ENCODE data around the gene KCNC3. TPM values are rescaled to one million over a fixed set of nuclear protein-coding genes. Genes with fewer than 3 reads are reported as not detected.

KCNC3 gene
- total RNA-seq, 5 donors from 2014 or later (not counting 1 experiment from before 2014, with no cell fraction given) = 0.75 to 4.3 (median 1.5) TPM

DNA sequence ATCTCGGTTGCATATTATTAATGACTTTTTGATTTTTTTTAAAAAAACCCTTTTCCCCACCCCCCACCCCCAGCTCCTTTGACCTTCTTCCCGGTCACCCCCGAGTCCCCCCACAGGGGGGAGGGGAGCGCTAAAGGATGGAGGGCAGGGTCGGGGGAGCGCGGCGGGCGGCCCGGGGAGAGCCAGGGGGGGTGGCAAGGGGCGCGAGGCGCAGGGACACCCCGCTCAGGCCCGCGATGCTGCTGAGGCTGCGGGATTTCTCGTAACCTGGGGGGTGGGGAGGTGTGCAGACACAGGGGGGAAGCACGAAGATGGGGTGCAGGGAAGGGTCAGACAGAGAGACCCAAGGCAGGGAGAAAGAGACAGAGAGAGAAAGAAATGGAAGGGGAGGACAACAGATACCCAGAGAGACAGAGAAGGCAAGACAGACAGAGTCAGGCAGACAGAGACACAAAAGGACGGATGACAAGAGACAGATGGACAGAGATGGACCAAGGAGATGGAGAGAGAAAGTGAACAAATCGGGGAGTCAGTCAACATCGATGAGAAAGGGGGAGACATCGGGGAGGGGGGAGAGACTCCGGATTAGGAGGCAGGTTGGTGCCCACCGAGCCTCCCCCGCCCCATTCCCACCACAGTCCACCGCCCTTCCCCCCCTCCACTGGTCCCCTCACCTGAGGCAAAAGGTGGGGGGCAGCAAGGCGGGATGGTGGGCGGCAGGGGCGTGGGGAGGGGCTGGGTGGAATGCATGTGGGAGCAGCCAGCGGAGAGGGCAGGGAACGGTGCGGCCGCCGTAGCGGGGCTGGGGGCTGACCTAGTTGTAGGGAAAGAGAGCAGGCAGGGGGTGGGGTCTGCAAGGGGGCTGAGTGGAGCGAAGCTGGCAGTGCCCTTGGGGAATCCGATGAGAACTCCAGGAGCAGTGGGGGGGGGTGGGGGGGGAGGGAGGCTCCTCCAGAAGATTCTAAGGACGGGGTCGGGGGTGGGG lies 14.2 kb downstream of the KCNC3 start:
- Histone ChIP-seq H3K27me3 (replicated peaks in 1 of 2; ENCODE audit: control insufficient read depth in 2 of 2, extremely low read depth in 1 of 2, insufficient read depth in 2 of 2, low read length in 1 of 2) (peaks cover 13 to 88% of the 10 kb centered on the region in 2 experiments), H3K4me3 (ENCODE audit: control insufficient read depth in 1 of 2, extremely low read depth in 1 of 2, low read length in 1 of 2) (no peak overlapping the region), H3K4me1 (ENCODE audit: control insufficient read depth in 1 of 2, extremely low read depth in 1 of 2, insufficient read depth in 2 of 2, low read length in 2 of 2) (peaks cover 0 to 16% of the 10 kb centered on the region in 2 experiments), H3K36me3 (ENCODE audit: control insufficient read depth in 2 of 2, extremely low read depth in 1 of 2, insufficient read depth in 1 of 2, low read length in 1 of 2) (no peaks in the 10 kb centered on the region), H3K27ac (ENCODE audit: low read length) (no peak overlapping the region), H3K9me3 (no peaks in the 10 kb centered on the region)
- WGBS (ENCODE audit: insufficient coverage) = 9% methylated on average over 17 of the region's 40 CpGs
- H3K4me1 Mint-ChIP-seq = peaks cover 13 to 22% (median 14%) of the 10 kb centered on the region in 3 donors
- no peak for ATAC-seq (replicated peaks in 1 of 4)
- ChIA-PET POLR2A (interaction anchor here in 1 of 2 donors (0.7 kb wide), 1 partner anchor 164 kb away, joined by 3 read pairs; no protein-coding TSS in a partner anchor), CTCF (interaction anchor here in 1 of 2 donors (0.7 kb wide), 1 partner anchor 1340 kb away, joined by 5 read pairs; no protein-coding TSS in a partner anchor)
- H3K27me3 Mint-ChIP-seq = peaks cover 63 to 67% of the 10 kb centered on the region in 2 donors
- peak overlapping the region in 1 of 3 donors; percentile 61 for H3K4me3 Mint-ChIP-seq
- no peaks in the 10 kb centered on the region for H3K36me3 Mint-ChIP-seq
- H3K9me3 Mint-ChIP-seq = no peaks in the 10 kb centered on the region
- no peak for DNase-seq
- H3K27ac Mint-ChIP-seq = no peak overlapping the region

GRCh38 chr19:50313812-50314536 lies 15.2 kb downstream of the KCNC3 start:
- 4% methylated on average over 10 of the region's 20 CpGs for WGBS (ENCODE audit: insufficient coverage)
- ChIA-PET POLR2A (interaction anchor here in 1 of 2 donors (0.7 kb wide), 1 partner anchor 163 kb away, joined by 3 read pairs; no protein-coding TSS in a partner anchor), CTCF (interaction anchor here in 1 of 2 donors (0.7 kb wide), 1 partner anchor 1341 kb away, joined by 5 read pairs; no protein-coding TSS in a partner anchor)
- Histone ChIP-seq H3K27ac (ENCODE audit: low read length) (no peak overlapping the region), H3K36me3 (ENCODE audit: control insufficient read depth in 2 of 2, extremely low read depth in 1 of 2, insufficient read depth in 1 of 2, low read length in 1 of 2) (no peaks in the 10 kb centered on the region), H3K27me3 (replicated peaks in 1 of 2; ENCODE audit: control insufficient read depth in 2 of 2, extremely low read depth in 1 of 2, insufficient read depth in 2 of 2, low read length in 1 of 2) (peaks cover 15 to 87% of the 10 kb centered on the region in 2 experiments), H3K4me1 (ENCODE audit: control insufficient read depth in 1 of 2, extremely low read depth in 1 of 2, insufficient read depth in 2 of 2, low read length in 2 of 2) (peaks cover 0 to 16% of the 10 kb centered on the region in 2 experiments), H3K9me3 (no peaks in the 10 kb centered on the region), H3K4me3 (ENCODE audit: control insufficient read depth in 1 of 2, extremely low read depth in 1 of 2, low read length in 1 of 2) (no peak overlapping the region)
- Mint-ChIP-seq H3K27ac (no peak overlapping the region), H3K4me1 (peaks cover 13 to 22% (median 14%) of the 10 kb centered on the region in 3 donors), H3K4me3 (no peak overlapping the region), H3K27me3 (peaks cover 61 to 64% of the 10 kb centered on the region in 2 donors), H3K36me3 (no peaks in the 10 kb centered on the region), H3K9me3 (no peaks in the 10 kb centered on the region)
- ATAC-seq (replicated peaks in 1 of 4) = no peak
- no peak for DNase-seq

DNA sequence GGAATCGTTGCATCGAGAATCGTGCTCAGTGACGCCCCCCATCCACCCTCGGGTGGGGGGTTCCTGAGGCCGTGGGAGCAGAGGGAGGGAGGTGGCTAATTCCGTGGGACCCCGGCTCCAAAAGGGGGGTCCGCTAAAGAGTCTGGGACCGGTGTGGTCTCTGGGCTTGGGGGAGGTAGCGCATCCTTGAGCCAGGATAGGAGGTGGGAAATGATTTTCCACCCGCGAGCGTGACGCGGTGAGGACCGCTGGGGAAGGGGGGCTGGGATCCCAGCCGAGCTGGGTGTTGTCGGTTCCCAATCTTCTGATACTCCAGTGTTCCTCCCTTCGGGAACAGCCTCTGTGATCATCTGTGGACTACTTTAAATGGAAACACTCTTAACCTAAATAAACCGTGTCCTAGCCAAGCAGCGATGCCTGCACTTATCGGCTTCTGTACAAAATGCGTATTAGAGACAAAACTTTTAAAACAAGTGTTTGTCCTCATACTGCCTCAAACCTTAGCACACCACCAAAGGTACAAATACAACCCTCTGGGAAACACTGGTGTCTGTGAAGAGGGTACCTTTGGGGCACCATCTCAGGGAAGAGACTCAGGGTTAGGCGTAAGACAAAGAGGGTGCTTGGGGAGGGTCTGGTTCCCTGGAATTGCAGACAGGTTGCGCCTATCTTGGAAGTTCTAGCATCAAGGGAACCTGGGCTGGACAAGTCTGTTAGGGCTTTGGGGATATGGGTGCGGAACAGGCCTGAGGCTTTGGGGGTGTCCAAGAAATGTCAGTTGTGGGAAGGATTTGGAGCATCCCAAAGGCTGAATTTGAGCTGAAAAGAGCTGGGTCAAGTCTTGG lies 16.0 kb downstream of the KCNC3 start:
- ATAC-seq (replicated peaks in 1 of 4) = no peak
- no peaks in the 10 kb centered on the region for H3K36me3 ChIP-seq (ENCODE audit: control insufficient read depth in 2 of 2, extremely low read depth in 1 of 2, insufficient read depth in 1 of 2, low read length in 1 of 2)
- H3K36me3 Mint-ChIP-seq = no peaks in the 10 kb centered on the region
- CTCF ChIA-PET = no interaction called here
- peak overlapping the region in 1 of 2 donors; percentile 49 for H3K27ac Mint-ChIP-seq
- POLR2A ChIA-PET = no interaction called here
- H3K27ac ChIP-seq (ENCODE audit: low read length) = no peak overlapping the region
- H3K9me3 ChIP-seq = no peaks in the 10 kb centered on the region
- peaks cover 13 to 22% (median 14%) of the 10 kb centered on the region in 3 donors for H3K4me1 Mint-ChIP-seq
- H3K27me3 Mint-ChIP-seq = peaks cover 66 to 70% of the 10 kb centered on the region in 2 donors
- peaks cover 15 to 95% of the 10 kb centered on the region in 2 experiments for H3K27me3 ChIP-seq (replicated peaks in 1 of 2; ENCODE audit: control insufficient read depth in 2 of 2, extremely low read depth in 1 of 2, insufficient read depth in 2 of 2, low read length in 1 of 2)
- H3K4me1 ChIP-seq (ENCODE audit: control insufficient read depth in 1 of 2, extremely low read depth in 1 of 2, insufficient read depth in 2 of 2, low read length in 2 of 2) = peaks cover 0 to 16% of the 10 kb centered on the region in 2 experiments
- H3K9me3 Mint-ChIP-seq = no peaks in the 10 kb centered on the region
- peak overlapping the region in 1 of 3 donors; percentile 36 for H3K4me3 Mint-ChIP-seq
- 18% methylated on average over 17 of the region's 27 CpGs for WGBS (ENCODE audit: insufficient coverage)
- H3K4me3 ChIP-seq (ENCODE audit: control insufficient read depth in 1 of 2, extremely low read depth in 1 of 2, low read length in 1 of 2) = no peak overlapping the region
- no peak for DNase-seq

GRCh38 chr19:50311723-50312635 lies 17.2 kb downstream of the KCNC3 start:
- POLR2A ChIA-PET = no interaction called here
- no peak overlapping the region for H3K4me3 Mint-ChIP-seq

GRCh38 chr19:50310759-50311465 lies 18.3 kb downstream of the KCNC3 start:
- DNase-seq = no peak
- 60% methylated on average over 3 of the region's 10 CpGs for WGBS (ENCODE audit: insufficient coverage)

More at GRCh38 chr19:50311723-50312635, 17.2 kb downstream of the KCNC3 start:
- H3K9me3 Mint-ChIP-seq = no peaks in the 10 kb centered on the region
- Histone ChIP-seq H3K4me1 (ENCODE audit: control insufficient read depth in 1 of 2, extremely low read depth in 1 of 2, insufficient read depth in 2 of 2, low read length in 2 of 2) (peaks cover 0 to 16% of the 10 kb centered on the region in 2 experiments), H3K27me3 (replicated peaks in 1 of 2; ENCODE audit: control insufficient read depth in 2 of 2, extremely low read depth in 1 of 2, insufficient read depth in 2 of 2, low read length in 1 of 2) (peaks cover 15 to 84% of the 10 kb centered on the region in 2 experiments), H3K9me3 (no peaks in the 10 kb centered on the region), H3K4me3 (ENCODE audit: control insufficient read depth in 1 of 2, extremely low read depth in 1 of 2, low read length in 1 of 2) (no peak overlapping the region), H3K36me3 (ENCODE audit: control insufficient read depth in 2 of 2, extremely low read depth in 1 of 2, insufficient read depth in 1 of 2, low read length in 1 of 2) (no peaks in the 10 kb centered on the region), H3K27ac (ENCODE audit: low read length) (no peak overlapping the region)
- H3K36me3 Mint-ChIP-seq = no peaks in the 10 kb centered on the region
- H3K4me1 Mint-ChIP-seq = peaks cover 13 to 22% (median 14%) of the 10 kb centered on the region in 3 donors
- WGBS (ENCODE audit: insufficient coverage) = 8% methylated on average over 8 of the region's 42 CpGs
- H3K27me3 Mint-ChIP-seq = peaks cover 68% of the 10 kb centered on the region in 2 donors
- CTCF ChIA-PET = no interaction called here
- no peak overlapping the region for H3K27ac Mint-ChIP-seq
- DNase-seq (no peak), ATAC-seq (replicated peaks in 1 of 4) (no peak)

More at GRCh38 chr19:50310759-50311465, 18.3 kb downstream of the KCNC3 start:
- H3K27ac ChIP-seq (ENCODE audit: low read length) = no peak overlapping the region
- POLR2A ChIA-PET = no interaction called here
- H3K4me3 Mint-ChIP-seq = no peak overlapping the region
- H3K4me3 ChIP-seq (ENCODE audit: control insufficient read depth in 1 of 2, extremely low read depth in 1 of 2, low read length in 1 of 2) = no peak overlapping the region
- H3K4me1 ChIP-seq (ENCODE audit: control insufficient read depth in 1 of 2, extremely low read depth in 1 of 2, insufficient read depth in 2 of 2, low read length in 2 of 2) = peaks cover 0 to 13% of the 10 kb centered on the region in 2 experiments
- no peaks in the 10 kb centered on the region for H3K9me3 Mint-ChIP-seq
- no peaks in the 10 kb centered on the region for H3K9me3 ChIP-seq
- H3K36me3 Mint-ChIP-seq = no peaks in the 10 kb centered on the region
- H3K4me1 Mint-ChIP-seq = peaks cover 12 to 20% (median 13%) of the 10 kb centered on the region in 3 donors
- no peak for ATAC-seq (replicated peaks in 1 of 4)
- CTCF ChIA-PET = interaction anchor here in 1 of 2 donors (0.5 kb wide), 1 partner anchor 414 kb away, joined by 4 read pairs; no protein-coding TSS in a partner anchor
- peaks cover 15 to 77% of the 10 kb centered on the region in 2 experiments for H3K27me3 ChIP-seq (replicated peaks in 1 of 2; ENCODE audit: control insufficient read depth in 2 of 2, extremely low read depth in 1 of 2, insufficient read depth in 2 of 2, low read length in 1 of 2)
- no peak overlapping the region for H3K27ac Mint-ChIP-seq
- no peaks in the 10 kb centered on the region for H3K36me3 ChIP-seq (ENCODE audit: control insufficient read depth in 2 of 2, extremely low read depth in 1 of 2, insufficient read depth in 1 of 2, low read length in 1 of 2)
- peaks cover 65 to 69% of the 10 kb centered on the region in 2 donors for H3K27me3 Mint-ChIP-seq

All from T-cell (primary cell).